IPS-18c (cell line): ENCODE measurements around the gene ROBO2.

Experiments
- H3K4me3 ChIP-seq: 2 replicates; pipeline ENCODE4 v1.7.0; 2013; ENCODE audit warnings: low read depth, mild to moderate bottlenecking, low read length, moderate library complexity; ENCODE audit not compliant: insufficient read depth
- H3K9me3 ChIP-seq: one replicate; pipeline ENCODE4 v1.6.1; 2013; ENCODE audit warnings: mild to moderate bottlenecking, low read length, moderate library complexity; ENCODE audit not compliant: control insufficient read depth, insufficient read depth

The ROBO2 gene

DNA sequence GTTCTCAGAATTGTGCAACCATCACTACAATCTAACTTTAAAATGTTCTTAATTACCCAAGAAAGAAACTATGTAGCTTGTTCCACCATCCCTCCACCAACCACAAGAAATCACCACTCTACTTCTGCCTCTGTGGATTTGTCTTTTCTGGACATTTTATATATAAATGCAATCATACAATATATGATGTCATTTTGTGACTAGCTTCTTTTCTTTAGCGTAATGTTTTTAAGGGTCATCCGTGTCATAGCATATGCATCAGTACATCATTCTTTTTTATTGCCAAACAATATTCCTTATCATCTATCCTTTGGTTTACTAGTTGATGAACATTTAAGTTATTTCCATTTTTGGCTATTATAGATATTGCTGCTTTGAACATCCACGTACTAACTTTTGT lies 5.8 kb downstream of the ROBO2 start:
- Histone ChIP-seq H3K9me3 (no peaks in the 10 kb centered on the region), H3K4me3 (no peak overlapping the region)

DNA sequence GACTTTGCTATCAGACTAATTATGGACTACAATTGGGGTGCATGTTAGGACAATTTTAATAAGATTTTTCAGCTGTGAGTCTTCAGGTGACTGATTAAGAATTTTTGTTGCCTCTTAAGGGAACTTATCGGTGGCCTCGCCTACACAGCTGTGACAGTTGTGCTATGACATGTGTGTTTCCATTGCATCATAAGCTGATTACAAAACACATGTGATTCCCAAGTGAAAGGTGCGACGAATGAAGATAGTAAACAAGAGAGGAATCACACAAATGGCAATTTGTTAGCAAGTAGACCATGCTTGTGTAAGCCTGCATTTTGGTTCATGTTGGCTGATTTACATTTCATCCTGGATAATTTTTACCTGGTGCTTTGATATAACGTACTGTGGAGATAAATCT lies 8.3 kb downstream of the ROBO2 start:
- H3K4me3 ChIP-seq: no peak overlapping the region
- no peaks in the 10 kb centered on the region for H3K9me3 ChIP-seq

GRCh38 chr3:77051591-77051990 lies 11.7 kb downstream of the ROBO2 start:
- Histone ChIP-seq H3K9me3 (no peaks in the 10 kb centered on the region), H3K4me3 (no peak overlapping the region)

DNA sequence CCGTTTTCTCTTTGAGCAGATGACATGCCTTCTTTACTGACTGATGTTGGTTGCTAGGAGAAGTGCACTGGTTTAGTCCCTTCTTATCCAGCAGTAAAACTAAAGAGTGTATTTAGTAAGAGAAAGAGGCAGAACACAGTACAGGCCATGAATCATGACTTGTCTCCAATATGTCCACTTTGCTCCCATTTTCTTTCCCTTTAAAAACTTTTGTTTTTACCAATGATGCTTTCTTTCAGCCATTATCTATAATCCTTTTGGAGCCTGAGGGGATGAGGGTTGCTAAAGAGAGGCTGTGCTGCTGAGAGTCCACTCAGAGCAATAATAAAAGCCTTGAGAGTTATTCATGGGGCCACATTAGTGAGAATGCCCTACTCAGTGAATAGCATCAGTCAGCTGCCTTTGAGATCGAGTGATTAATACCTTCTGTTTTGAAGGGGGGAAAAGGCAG lies 12.2 kb downstream of the ROBO2 start:
- Histone ChIP-seq H3K9me3 (no peaks in the 10 kb centered on the region), H3K4me3 (no peak overlapping the region)

GRCh38 chr3:77052733-77053670 lies 13.1 kb downstream of the ROBO2 start:
- H3K9me3 ChIP-seq: no peaks in the 10 kb centered on the region

DNA sequence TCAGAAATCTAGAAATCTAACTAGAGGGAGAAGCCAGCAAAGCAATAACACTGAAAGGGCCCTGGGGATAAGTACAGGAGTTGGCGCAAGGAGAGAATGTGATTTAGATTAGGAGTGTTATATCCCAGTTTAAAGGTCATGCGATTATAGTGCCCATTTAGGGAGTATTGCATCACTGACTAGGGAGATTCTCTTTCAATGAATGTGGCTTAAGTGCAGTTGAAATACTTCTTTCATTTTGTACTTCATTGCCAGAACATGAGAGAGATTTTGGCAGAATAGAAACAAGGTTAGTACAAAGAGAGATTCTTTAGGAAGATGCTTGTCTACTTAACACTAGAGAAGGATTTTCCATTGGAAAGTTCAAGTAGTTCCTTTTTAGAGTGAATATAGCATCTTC lies 13.9 kb downstream of the ROBO2 start:
- no peaks in the 10 kb centered on the region for H3K9me3 ChIP-seq
- no peak overlapping the region for H3K4me3 ChIP-seq

More at GRCh38 chr3:77052733-77053670, 13.1 kb downstream of the ROBO2 start:
- no peak overlapping the region for H3K4me3 ChIP-seq

- Histone ChIP-seq H3K4me3 (no peak overlapping the region), H3K9me3 (no peaks in the 10 kb centered on the region)
Measured at GRCh38 chr3:77055841-77056341, 16.0 kb downstream of the ROBO2 start.

DNA sequence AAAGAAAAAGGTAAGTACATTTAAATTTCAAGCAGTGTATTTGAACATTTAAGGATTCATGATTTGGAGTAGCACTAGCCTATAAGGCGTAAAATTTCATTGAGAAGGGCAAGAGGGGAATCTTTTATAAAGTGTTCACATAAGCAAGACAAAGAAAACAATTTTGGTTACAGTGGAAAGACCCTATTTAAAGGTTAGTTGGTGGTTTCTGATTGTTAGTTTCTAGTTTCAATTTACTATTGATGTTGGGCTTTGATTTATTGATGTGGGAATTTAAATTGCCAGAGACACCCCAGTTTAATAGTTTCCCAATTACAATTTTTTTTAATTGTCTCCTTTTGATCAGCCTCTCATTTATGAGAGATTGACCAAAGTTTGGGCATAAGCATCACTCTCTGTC lies 19.5 kb downstream of the ROBO2 start:
- H3K9me3 ChIP-seq: no peaks in the 10 kb centered on the region
- H3K4me3 ChIP-seq: no peak overlapping the region

- H3K4me3 ChIP-seq: no peak overlapping the region
- no peaks in the 10 kb centered on the region for H3K9me3 ChIP-seq
Measured at GRCh38 chr3:77063423-77063822, 23.5 kb downstream of the ROBO2 start.

- H3K4me3 ChIP-seq: no peak overlapping the region
- no peaks in the 10 kb centered on the region for H3K9me3 ChIP-seq
Measured at GRCh38 chr3:77065750-77066149, 25.9 kb downstream of the ROBO2 start.

DNA sequence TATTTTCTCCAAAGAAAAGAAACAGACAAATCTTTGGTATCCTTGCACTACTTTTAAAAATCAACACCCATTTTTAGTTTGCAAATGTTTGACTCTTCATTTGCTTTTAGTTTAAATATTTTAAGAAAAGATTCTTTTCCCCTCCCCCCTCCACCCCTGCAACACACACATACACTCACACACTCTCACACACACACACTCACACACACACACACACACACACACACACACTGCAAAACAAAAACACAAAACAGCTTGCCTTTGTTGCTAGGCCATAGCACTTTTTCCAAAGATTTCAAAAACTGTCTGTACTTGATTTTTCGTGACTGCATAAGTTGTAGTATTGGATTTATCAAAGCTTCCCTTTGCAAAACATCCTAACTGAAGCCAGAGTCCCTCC lies 26.9 kb downstream of the ROBO2 start:
- H3K9me3 ChIP-seq: no peaks in the 10 kb centered on the region
- no peak overlapping the region for H3K4me3 ChIP-seq

DNA sequence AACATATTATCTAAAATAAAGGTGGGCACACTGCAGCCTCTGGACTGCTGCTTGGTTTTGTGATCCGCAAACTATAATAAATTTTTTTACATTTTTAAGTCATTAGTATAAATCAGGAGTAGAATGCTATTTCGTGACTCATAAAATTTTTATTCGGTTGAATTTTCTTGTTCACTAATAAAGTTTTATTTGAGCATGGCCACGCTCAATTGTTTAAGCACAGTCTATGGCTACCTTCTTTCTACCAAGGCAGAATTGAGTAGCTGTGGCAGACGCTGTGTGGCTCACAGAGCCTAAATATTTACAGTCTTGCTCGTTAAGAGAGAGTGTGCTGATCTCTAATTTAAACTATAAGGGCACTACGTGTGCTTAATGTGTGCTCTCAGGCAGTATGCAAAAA lies 28.9 kb downstream of the ROBO2 start:
- H3K4me3 ChIP-seq: no peak overlapping the region
- no peaks in the 10 kb centered on the region for H3K9me3 ChIP-seq

GRCh38 chr3:77071364-77071763 lies 31.5 kb downstream of the ROBO2 start:
- Histone ChIP-seq H3K9me3 (no peaks in the 10 kb centered on the region), H3K4me3 (no peak overlapping the region)

DNA sequence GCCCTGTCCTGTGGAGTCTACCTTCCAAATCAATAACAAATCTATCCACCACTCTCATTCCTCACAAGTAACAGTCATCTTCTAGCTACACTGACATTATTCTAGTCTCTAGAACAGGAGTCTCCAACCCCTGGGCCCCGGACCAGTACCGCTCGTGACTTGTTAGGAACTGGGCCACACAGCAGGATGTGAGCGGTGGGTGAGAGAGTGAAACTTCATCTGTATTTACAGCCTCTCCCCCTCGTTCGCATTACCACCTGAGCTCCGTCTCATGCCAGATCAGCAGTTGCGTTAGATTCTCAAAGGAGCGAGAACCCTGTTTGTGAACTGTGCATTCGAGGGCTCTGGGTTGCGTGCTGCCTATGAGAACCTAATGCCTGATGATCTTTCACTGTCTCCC lies 31.9 kb downstream of the ROBO2 start:
- Histone ChIP-seq H3K9me3 (no peaks in the 10 kb centered on the region), H3K4me3 (no peak overlapping the region)

- Histone ChIP-seq H3K9me3 (no peaks in the 10 kb centered on the region), H3K4me3 (no peak overlapping the region)
Measured at GRCh38 chr3:77072232-77072631, 32.3 kb downstream of the ROBO2 start.

DNA sequence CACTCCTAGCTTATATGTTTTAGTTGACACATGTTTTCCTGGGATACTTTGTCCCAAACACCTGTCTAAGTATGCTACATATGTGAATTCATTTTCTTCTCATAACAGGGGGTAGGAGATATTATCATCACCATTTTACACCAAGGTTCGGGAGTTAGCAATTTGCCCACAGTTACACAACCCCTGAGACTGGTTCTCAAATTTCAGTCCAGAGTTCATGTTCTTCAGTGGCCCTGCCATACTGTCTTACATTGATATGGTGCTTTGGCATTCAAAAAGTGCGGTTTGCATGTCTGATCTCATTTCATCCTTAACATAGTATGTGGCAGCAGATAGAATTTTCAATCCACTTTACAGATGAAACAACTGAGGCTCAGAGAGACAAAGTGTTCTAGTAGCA lies 38.4 kb downstream of the ROBO2 start:
- Histone ChIP-seq H3K4me3 (no peak overlapping the region), H3K9me3 (no peaks in the 10 kb centered on the region)

DNA sequence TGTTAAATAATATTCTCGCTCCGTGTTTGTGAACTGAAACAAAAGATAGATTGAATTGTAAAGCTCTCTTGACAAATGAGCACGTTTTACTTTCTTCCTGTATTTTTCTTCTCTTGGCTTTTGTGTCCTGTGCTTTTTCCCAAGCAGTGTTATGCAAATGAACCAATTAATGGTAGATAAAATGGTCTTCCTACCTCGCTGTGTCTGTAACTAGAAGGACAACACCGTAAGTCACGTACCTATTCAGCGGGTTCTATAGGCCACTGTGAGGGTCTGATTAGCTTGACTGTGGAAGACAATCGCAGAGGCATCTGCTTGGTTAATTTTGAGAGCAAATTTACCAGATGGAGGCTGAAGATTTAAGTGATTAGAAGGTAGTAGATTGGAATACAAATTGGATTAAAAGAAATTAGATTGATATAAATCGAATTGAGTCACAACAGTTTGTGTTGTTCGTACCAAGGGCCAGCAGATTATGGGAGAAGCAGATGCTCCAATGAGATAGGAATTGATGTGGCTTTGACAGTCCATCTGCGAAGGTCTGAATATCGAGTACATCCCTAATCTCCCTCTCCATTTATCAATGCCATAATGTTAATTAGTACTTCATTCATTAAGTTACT lies 40.2 kb downstream of the ROBO2 start:
- no peak overlapping the region for H3K4me3 ChIP-seq
- H3K9me3 ChIP-seq: no peaks in the 10 kb centered on the region

DNA sequence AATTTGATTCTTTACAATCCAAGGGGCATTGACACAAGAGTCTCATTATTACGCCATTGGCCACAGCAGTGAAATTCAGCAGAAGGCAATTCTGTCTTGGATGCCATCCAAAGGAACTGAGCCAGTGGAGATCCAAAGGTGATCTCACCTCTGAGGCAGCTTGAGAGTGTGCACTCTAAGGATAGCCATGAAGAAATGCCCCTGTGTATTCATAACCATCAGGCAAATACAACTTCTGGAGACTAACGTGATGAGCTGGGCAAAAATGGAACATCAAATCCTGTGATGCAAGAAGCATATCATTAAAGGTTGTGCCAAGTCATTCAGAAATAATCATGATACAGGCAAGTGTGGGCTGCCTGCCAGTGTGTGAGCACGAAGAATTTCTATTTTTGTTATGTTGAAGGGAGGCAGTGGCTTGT lies 41.4 kb downstream of the ROBO2 start:
- H3K9me3 ChIP-seq: no peaks in the 10 kb centered on the region
- H3K4me3 ChIP-seq: no peak overlapping the region
